WTC11 (cell line): ENCODE data around the gene IL1RAPL1. TPM values are rescaled to one million over a fixed set of nuclear protein-coding genes. Genes with fewer than 3 reads are reported as not detected.

Source experiments
- ATAC-seq: fragments of 200-7000 bp; cut with Tn5 transposase; 2 replicates; pipeline ENCODE4 v1.10.0; 2021; ENCODE audit warnings: mild to moderate bottlenecking, moderate library complexity
- CTCF ChIA-PET: fragments of 300-600 bp; sonication (Branson Sonifier 250); formaldehyde crosslinking; loops from one replicate; lab custom pipeline; 2021; ENCODE audit warnings: antibody characterized with exemption; lab: Charles Lee
- POLR2A ChIA-PET: fragments of 350-600 bp; sonication (Branson Sonifier 250); formaldehyde crosslinking; loops from one replicate; lab custom pipeline; 2021; ENCODE audit warnings: antibody characterized with exemption; lab: Charles Lee
- DNase-seq: peaks from one replicate; pipeline ENCODE4 v3.0.0; 2021; ENCODE audit warnings: low spot score
- H3K27ac Mint-ChIP-seq: 2 replicates; pipeline ENCODE4 v1.8.0; 2021; ENCODE audit warnings: mixed read lengths
- H3K27me3 Mint-ChIP-seq: 2 replicates; pipeline ENCODE4 v1.8.0; 2021; ENCODE audit warnings: low read depth, mild to moderate bottlenecking, moderate library complexity, mixed read lengths
- H3K36me3 Mint-ChIP-seq: 2 replicates; pipeline ENCODE4 v1.8.0; 2021; ENCODE audit warnings: mixed read lengths
- H3K4me1 Mint-ChIP-seq: 2 replicates; pipeline ENCODE4 v1.8.0; 2022; ENCODE audit warnings: mixed read lengths
- H3K4me3 Mint-ChIP-seq: 2 replicates; pipeline ENCODE4 v1.8.0; 2021; ENCODE audit warnings: mild to moderate bottlenecking, moderate library complexity, mixed read lengths
- H3K9me3 Mint-ChIP-seq: 2 replicates; pipeline ENCODE4 v1.8.0; 2021; ENCODE audit warnings: mixed read lengths
- ETV6 ChIP-seq: sonication (generic); formaldehyde crosslinking; IDR thresholded peaks from 2 replicates; pipeline ENCODE4 v1.8.1; 2022; ENCODE audit warnings: mild to moderate bottlenecking, missing genetic modification reagents
- GRHL2 ChIP-seq: fragments of 250-450 bp; sonication (Bioruptor Pico); IDR thresholded peaks from 2 replicates; pipeline ENCODE4 v1.8.0; 2022; ENCODE audit warnings: mild to moderate bottlenecking, moderate library complexity; ENCODE audit not compliant: insufficient replicate concordance, severe bottlenecking
- MXD4 ChIP-seq: fragments of 250-450 bp; sonication (Bioruptor Pico); IDR thresholded peaks from 2 replicates; pipeline ENCODE4 v1.8.0; 2021; ENCODE audit warnings: mild to moderate bottlenecking, moderate library complexity, borderline replicate concordance
- SMAD4 ChIP-seq: sonication (generic); formaldehyde crosslinking; IDR thresholded peaks from 2 replicates; pipeline ENCODE4 v1.8.0; 2022; ENCODE audit warnings: mild to moderate bottlenecking, missing genetic modification reagents
- SP1 ChIP-seq: sonication (generic); formaldehyde crosslinking; conservative IDR thresholded peaks from 2 replicates; pipeline ENCODE4 v1.8.1; 2022; ENCODE audit warnings: missing genetic modification reagents
- ZNF219 ChIP-seq: sonication (generic); formaldehyde crosslinking; IDR thresholded peaks from 2 replicates; pipeline ENCODE4 v1.8.0; 2023; ENCODE audit warnings: missing genetic modification reagents, mild to moderate bottlenecking, borderline replicate concordance
- ZNF396 ChIP-seq: fragments of 250-450 bp; sonication (Bioruptor Pico); IDR thresholded peaks from 2 replicates; pipeline ENCODE4 v1.8.0; 2021; ENCODE audit warnings: mild to moderate bottlenecking, moderate library complexity, borderline replicate concordance
- ZNF416 ChIP-seq: fragments of 250-450 bp; sonication (Bioruptor Pico); IDR thresholded peaks from 2 replicates; pipeline ENCODE4 v1.9.0; 2021; ENCODE audit warnings: mild to moderate bottlenecking, inconsistent platforms
- total RNA-seq: library from RNA; stranded (reverse); gene quantifications from 3 replicates; pipeline ENCODE4 v1.2.3, GENCODE V29; 2021
- TF ChIP-seq, protein P1 (sequence below): sonication (generic); formaldehyde crosslinking; IDR thresholded peaks from 2 replicates; pipeline ENCODE4 v1.8.0; 2022; ENCODE audit warnings: missing genetic modification reagents
- TF ChIP-seq, protein P2 (sequence below): sonication (generic); formaldehyde crosslinking; conservative IDR thresholded peaks from 2 replicates; pipeline ENCODE4 v1.8.1; 2023; ENCODE audit warnings: mild to moderate bottlenecking, low read depth, missing genetic modification reagents, moderate library complexity
- TF ChIP-seq, protein P3 (sequence below): fragments of 200-600 bp; IDR thresholded peaks from 2 replicates; pipeline ENCODE4 v1.8.0; 2022; ENCODE audit warnings: antibody characterized with exemption
- TF ChIP-seq, protein P4 (sequence below): sonication (generic); formaldehyde crosslinking; IDR thresholded peaks from 2 replicates; pipeline ENCODE4 v1.8.0; 2023; ENCODE audit warnings: missing genetic modification reagents
- TF ChIP-seq, protein P5 (sequence below): fragments of 250-450 bp; sonication (Bioruptor Pico); IDR thresholded peaks from 2 replicates; pipeline ENCODE4 v1.8.0; 2021; ENCODE audit warnings: mild to moderate bottlenecking
- TF ChIP-seq, protein P6 (sequence below): sonication (generic); formaldehyde crosslinking; IDR thresholded peaks from 2 replicates; pipeline ENCODE4 v1.8.1; 2023; ENCODE audit warnings: mild to moderate bottlenecking, missing genetic modification reagents, moderate library complexity
- TF ChIP-seq, protein P7 (sequence below): sonication (generic); formaldehyde crosslinking; IDR thresholded peaks from 2 replicates; pipeline ENCODE4 v1.8.1; 2023; ENCODE audit warnings: mild to moderate bottlenecking, missing genetic modification reagents
- TF ChIP-seq, protein P8 (sequence below): sonication (generic); formaldehyde crosslinking; IDR thresholded peaks from 2 replicates; pipeline ENCODE4 v1.8.0; 2022; ENCODE audit warnings: mild to moderate bottlenecking, missing genetic modification reagents

The IL1RAPL1 gene
- total RNA-seq, 1 experiment from 2014 or later = 0.13 TPM

DNA sequence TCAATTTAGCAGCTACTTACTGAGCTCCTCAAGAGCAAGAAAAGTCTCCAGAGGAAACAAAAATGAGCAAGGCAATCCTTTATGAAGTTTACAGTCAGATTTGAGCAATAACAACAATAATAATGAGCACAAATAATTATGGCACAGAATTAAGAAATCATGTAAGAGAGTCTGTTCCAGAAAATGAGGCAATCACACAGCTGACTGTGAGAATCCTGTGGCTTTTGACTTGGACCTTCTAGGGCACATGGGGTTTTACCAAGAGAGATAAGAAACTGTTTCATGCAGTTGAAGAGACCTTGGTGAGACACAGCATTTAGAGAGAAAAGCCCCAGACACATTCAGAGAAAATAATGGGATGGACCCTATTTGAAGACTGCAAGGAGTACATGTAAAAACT lies 1265.5 kb downstream of the IL1RAPL1 start:
- Mint-ChIP-seq H3K4me3 (no peak overlapping the region), H3K27me3 (no peaks in the 10 kb centered on the region), H3K9me3 (no peaks in the 10 kb centered on the region), H3K4me1 (no peaks in the 10 kb centered on the region), H3K27ac (no peak overlapping the region), H3K36me3 (no peaks in the 10 kb centered on the region)
- ATAC-seq (no peak), DNase-seq (no peak)
- ChIA-PET CTCF (no interaction called here), POLR2A (no interaction called here)
- TF ChIP-seq, protein P1, sequence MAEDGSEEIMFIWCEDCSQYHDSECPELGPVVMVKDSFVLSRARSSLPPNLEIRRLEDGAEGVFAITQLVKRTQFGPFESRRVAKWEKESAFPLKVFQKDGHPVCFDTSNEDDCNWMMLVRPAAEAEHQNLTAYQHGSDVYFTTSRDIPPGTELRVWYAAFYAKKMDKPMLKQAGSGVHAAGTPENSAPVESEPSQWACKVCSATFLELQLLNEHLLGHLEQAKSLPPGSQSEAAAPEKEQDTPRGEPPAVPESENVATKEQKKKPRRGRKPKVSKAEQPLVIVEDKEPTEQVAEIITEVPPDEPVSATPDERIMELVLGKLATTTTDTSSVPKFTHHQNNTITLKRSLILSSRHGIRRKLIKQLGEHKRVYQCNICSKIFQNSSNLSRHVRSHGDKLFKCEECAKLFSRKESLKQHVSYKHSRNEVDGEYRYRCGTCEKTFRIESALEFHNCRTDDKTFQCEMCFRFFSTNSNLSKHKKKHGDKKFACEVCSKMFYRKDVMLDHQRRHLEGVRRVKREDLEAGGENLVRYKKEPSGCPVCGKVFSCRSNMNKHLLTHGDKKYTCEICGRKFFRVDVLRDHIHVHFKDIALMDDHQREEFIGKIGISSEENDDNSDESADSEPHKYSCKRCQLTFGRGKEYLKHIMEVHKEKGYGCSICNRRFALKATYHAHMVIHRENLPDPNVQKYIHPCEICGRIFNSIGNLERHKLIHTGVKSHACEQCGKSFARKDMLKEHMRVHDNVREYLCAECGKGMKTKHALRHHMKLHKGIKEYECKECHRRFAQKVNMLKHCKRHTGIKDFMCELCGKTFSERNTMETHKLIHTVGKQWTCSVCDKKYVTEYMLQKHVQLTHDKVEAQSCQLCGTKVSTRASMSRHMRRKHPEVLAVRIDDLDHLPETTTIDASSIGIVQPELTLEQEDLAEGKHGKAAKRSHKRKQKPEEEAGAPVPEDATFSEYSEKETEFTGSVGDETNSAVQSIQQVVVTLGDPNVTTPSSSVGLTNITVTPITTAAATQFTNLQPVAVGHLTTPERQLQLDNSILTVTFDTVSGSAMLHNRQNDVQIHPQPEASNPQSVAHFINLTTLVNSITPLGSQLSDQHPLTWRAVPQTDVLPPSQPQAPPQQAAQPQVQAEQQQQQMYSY (CRISPR knock-in tag) = no peak
- TF ChIP-seq ZNF396 (no peak), ETV6 (CRISPR knock-in tag) (no peak), SP1 (CRISPR knock-in tag) (no peak), ZNF416 (CRISPR knock-in tag) (no peak), SMAD4 (CRISPR knock-in tag) (no peak), MXD4 (no peak)
- TF ChIP-seq, protein P2, sequence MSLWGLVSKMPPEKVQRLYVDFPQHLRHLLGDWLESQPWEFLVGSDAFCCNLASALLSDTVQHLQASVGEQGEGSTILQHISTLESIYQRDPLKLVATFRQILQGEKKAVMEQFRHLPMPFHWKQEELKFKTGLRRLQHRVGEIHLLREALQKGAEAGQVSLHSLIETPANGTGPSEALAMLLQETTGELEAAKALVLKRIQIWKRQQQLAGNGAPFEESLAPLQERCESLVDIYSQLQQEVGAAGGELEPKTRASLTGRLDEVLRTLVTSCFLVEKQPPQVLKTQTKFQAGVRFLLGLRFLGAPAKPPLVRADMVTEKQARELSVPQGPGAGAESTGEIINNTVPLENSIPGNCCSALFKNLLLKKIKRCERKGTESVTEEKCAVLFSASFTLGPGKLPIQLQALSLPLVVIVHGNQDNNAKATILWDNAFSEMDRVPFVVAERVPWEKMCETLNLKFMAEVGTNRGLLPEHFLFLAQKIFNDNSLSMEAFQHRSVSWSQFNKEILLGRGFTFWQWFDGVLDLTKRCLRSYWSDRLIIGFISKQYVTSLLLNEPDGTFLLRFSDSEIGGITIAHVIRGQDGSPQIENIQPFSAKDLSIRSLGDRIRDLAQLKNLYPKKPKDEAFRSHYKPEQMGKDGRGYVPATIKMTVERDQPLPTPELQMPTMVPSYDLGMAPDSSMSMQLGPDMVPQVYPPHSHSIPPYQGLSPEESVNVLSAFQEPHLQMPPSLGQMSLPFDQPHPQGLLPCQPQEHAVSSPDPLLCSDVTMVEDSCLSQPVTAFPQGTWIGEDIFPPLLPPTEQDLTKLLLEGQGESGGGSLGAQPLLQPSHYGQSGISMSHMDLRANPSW = no peak

DNA sequence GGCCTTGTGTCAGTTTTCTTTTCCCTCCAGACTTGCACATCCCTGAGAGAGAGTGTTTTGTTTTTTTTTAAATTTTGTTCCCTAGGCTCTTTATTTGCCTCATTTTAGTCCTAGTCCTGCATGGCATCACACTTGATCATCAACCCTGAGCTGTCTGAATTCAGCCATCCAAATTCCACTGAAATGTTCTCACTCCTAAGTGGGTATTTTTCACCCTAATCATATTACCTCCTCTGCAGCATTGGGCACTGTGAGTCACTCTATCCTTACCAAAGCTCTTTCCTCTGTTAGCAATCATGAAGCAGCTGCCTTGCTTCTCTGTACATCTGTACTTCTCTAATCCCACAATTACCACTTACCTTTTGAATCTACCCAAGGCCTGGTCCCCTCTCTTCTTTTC lies 1271.5 kb downstream of the IL1RAPL1 start:
- no peaks in the 10 kb centered on the region for H3K36me3 Mint-ChIP-seq
- ChIA-PET POLR2A (no interaction called here), CTCF (no interaction called here)
- H3K4me1 Mint-ChIP-seq = no peaks in the 10 kb centered on the region
- no peaks in the 10 kb centered on the region for H3K9me3 Mint-ChIP-seq
- DNase-seq (no peak), ATAC-seq (no peak)
- H3K4me3 Mint-ChIP-seq = no peak overlapping the region
- TF ChIP-seq ZNF219 (no peak), SP1 (CRISPR knock-in tag) (no peak), ZNF416 (CRISPR knock-in tag) (no peak), GRHL2 (no peak)
- TF ChIP-seq, protein P3, sequence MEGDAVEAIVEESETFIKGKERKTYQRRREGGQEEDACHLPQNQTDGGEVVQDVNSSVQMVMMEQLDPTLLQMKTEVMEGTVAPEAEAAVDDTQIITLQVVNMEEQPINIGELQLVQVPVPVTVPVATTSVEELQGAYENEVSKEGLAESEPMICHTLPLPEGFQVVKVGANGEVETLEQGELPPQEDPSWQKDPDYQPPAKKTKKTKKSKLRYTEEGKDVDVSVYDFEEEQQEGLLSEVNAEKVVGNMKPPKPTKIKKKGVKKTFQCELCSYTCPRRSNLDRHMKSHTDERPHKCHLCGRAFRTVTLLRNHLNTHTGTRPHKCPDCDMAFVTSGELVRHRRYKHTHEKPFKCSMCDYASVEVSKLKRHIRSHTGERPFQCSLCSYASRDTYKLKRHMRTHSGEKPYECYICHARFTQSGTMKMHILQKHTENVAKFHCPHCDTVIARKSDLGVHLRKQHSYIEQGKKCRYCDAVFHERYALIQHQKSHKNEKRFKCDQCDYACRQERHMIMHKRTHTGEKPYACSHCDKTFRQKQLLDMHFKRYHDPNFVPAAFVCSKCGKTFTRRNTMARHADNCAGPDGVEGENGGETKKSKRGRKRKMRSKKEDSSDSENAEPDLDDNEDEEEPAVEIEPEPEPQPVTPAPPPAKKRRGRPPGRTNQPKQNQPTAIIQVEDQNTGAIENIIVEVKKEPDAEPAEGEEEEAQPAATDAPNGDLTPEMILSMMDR = no peak
- TF ChIP-seq, protein P4, sequence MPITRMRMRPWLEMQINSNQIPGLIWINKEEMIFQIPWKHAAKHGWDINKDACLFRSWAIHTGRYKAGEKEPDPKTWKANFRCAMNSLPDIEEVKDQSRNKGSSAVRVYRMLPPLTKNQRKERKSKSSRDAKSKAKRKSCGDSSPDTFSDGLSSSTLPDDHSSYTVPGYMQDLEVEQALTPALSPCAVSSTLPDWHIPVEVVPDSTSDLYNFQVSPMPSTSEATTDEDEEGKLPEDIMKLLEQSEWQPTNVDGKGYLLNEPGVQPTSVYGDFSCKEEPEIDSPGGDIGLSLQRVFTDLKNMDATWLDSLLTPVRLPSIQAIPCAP = no peak
- TF ChIP-seq, protein P5, sequence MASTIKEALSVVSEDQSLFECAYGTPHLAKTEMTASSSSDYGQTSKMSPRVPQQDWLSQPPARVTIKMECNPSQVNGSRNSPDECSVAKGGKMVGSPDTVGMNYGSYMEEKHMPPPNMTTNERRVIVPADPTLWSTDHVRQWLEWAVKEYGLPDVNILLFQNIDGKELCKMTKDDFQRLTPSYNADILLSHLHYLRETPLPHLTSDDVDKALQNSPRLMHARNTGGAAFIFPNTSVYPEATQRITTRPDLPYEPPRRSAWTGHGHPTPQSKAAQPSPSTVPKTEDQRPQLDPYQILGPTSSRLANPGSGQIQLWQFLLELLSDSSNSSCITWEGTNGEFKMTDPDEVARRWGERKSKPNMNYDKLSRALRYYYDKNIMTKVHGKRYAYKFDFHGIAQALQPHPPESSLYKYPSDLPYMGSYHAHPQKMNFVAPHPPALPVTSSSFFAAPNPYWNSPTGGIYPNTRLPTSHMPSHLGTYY (CRISPR knock-in tag) = no peak
- TF ChIP-seq, protein P6, sequence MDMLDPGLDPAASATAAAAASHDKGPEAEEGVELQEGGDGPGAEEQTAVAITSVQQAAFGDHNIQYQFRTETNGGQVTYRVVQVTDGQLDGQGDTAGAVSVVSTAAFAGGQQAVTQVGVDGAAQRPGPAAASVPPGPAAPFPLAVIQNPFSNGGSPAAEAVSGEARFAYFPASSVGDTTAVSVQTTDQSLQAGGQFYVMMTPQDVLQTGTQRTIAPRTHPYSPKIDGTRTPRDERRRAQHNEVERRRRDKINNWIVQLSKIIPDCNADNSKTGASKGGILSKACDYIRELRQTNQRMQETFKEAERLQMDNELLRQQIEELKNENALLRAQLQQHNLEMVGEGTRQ (CRISPR knock-in tag) = no peak
- TF ChIP-seq, protein P7, sequence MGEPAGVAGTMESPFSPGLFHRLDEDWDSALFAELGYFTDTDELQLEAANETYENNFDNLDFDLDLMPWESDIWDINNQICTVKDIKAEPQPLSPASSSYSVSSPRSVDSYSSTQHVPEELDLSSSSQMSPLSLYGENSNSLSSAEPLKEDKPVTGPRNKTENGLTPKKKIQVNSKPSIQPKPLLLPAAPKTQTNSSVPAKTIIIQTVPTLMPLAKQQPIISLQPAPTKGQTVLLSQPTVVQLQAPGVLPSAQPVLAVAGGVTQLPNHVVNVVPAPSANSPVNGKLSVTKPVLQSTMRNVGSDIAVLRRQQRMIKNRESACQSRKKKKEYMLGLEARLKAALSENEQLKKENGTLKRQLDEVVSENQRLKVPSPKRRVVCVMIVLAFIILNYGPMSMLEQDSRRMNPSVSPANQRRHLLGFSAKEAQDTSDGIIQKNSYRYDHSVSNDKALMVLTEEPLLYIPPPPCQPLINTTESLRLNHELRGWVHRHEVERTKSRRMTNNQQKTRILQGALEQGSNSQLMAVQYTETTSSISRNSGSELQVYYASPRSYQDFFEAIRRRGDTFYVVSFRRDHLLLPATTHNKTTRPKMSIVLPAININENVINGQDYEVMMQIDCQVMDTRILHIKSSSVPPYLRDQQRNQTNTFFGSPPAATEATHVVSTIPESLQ (CRISPR knock-in tag) = no peak
- TF ChIP-seq, protein P8, sequence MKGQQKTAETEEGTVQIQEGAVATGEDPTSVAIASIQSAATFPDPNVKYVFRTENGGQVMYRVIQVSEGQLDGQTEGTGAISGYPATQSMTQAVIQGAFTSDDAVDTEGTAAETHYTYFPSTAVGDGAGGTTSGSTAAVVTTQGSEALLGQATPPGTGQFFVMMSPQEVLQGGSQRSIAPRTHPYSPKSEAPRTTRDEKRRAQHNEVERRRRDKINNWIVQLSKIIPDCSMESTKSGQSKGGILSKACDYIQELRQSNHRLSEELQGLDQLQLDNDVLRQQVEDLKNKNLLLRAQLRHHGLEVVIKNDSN (CRISPR knock-in tag) = no peak
- TF ChIP-seq, all 79 proteins: peak for 0
- no peaks in the 10 kb centered on the region for H3K27me3 Mint-ChIP-seq
- H3K27ac Mint-ChIP-seq = no peak overlapping the region
